ENCODE data around the gene GRIK5. TPM values are rescaled to one million over a fixed set of nuclear protein-coding genes. Genes with fewer than 3 reads are reported as not detected.

Gene GRIK5
- total RNA-seq, 2 donors from 2014 or later: 3.5 to 4.0 TPM

- Mint-ChIP-seq H3K9me3 (no peaks in the 10 kb centered on the region), H3K27ac (no peak overlapping the region), H3K36me3 (no peaks in the 10 kb centered on the region)
- DNase-seq (ENCODE audit: low spot score in 2 of 2): no peak
- ATAC-seq: no peak
Measured at GRCh38 chr19:41969772-41970458, 100.1 kb downstream of the GRIK5 start.

GRCh38 chr19:41968751-41969595 lies 101.0 kb downstream of the GRIK5 start:
- H3K27ac Mint-ChIP-seq: no peak overlapping the region
- DNase-seq (ENCODE audit: low spot score in 2 of 2) (no peak), ATAC-seq (no peak)
- no peaks in the 10 kb centered on the region for H3K9me3 Mint-ChIP-seq
- H3K36me3 Mint-ChIP-seq: no peaks in the 10 kb centered on the region

- no peak overlapping the region for H3K27ac Mint-ChIP-seq
- H3K9me3 Mint-ChIP-seq: no peaks in the 10 kb centered on the region
- DNase-seq (ENCODE audit: low spot score in 2 of 2) (no peak), ATAC-seq (no peak)
- H3K36me3 Mint-ChIP-seq: no peaks in the 10 kb centered on the region
Measured at GRCh38 chr19:41967054-41967783, 102.8 kb downstream of the GRIK5 start.

- Mint-ChIP-seq H3K36me3 (no peaks in the 10 kb centered on the region), H3K27ac (no peak overlapping the region), H3K9me3 (no peaks in the 10 kb centered on the region)
- no peak for ATAC-seq
- DNase-seq (ENCODE audit: low spot score in 2 of 2): no peak
Measured at GRCh38 chr19:41965106-41965505, 104.9 kb downstream of the GRIK5 start.

- no peak overlapping the region for H3K27ac Mint-ChIP-seq
- no peak for DNase-seq (ENCODE audit: low spot score in 2 of 2)
- H3K9me3 Mint-ChIP-seq: no peaks in the 10 kb centered on the region
- no peaks in the 10 kb centered on the region for H3K36me3 Mint-ChIP-seq
- no peak for ATAC-seq
Measured at GRCh38 chr19:41960973-41961372, 109.0 kb downstream of the GRIK5 start.

GRCh38 chr19:41959056-41960053 lies 110.7 kb downstream of the GRIK5 start, which contains the start of gene RABAC1:
TSS of gene RABAC1 (minus strand) at chr19:41959321. CDS start at chr19:41959292, 29 bp downstream.
- DNase-seq (ENCODE audit: low spot score in 2 of 2) (peak; percentile 85 to 86), ATAC-seq (peak; percentile 90 to 94)
- peak within 1 kb of the TSS; percentile 83 to 94 for H3K27ac Mint-ChIP-seq
- no peaks in the 10 kb centered on the region for H3K36me3 Mint-ChIP-seq
- H3K9me3 Mint-ChIP-seq: no peaks in the 10 kb centered on the region

GRCh38 chr19:41958367-41959055 lies 111.5 kb downstream of the GRIK5 start:
- H3K9me3 Mint-ChIP-seq: no peaks in the 10 kb centered on the region
- peak overlapping the region; percentile 83 to 94 for H3K27ac Mint-ChIP-seq

GRCh38 chr19:41957838-41958366 lies 112.1 kb downstream of the GRIK5 start:
- H3K27ac Mint-ChIP-seq: peak overlapping the region; percentile 83
- H3K36me3 Mint-ChIP-seq: no peaks in the 10 kb centered on the region
- no peaks in the 10 kb centered on the region for H3K9me3 Mint-ChIP-seq
- peak in 1 of 2 donors; percentile 42 for ATAC-seq
- no peak for DNase-seq (ENCODE audit: low spot score in 2 of 2)

More at GRCh38 chr19:41958367-41959055, 111.5 kb downstream of the GRIK5 start:
- ATAC-seq (peak; percentile 77 to 79), DNase-seq (ENCODE audit: low spot score in 2 of 2) (peak; percentile 88 to 93)
- no peaks in the 10 kb centered on the region for H3K36me3 Mint-ChIP-seq

GRCh38 chr19:41957161-41957837 lies 112.7 kb downstream of the GRIK5 start:
- ATAC-seq (no peak), DNase-seq (ENCODE audit: low spot score in 2 of 2) (no peak)
- Mint-ChIP-seq H3K9me3 (no peaks in the 10 kb centered on the region), H3K27ac (peak overlapping the region in 1 of 2 donors; percentile 83), H3K36me3 (no peaks in the 10 kb centered on the region)

- ATAC-seq (no peak), DNase-seq (ENCODE audit: low spot score in 2 of 2) (no peak)
- H3K36me3 Mint-ChIP-seq: no peaks in the 10 kb centered on the region
- no peak overlapping the region for H3K27ac Mint-ChIP-seq
- no peaks in the 10 kb centered on the region for H3K9me3 Mint-ChIP-seq
Measured at GRCh38 chr19:41956621-41957020, 113.4 kb downstream of the GRIK5 start.

- Mint-ChIP-seq H3K27ac (no peak overlapping the region), H3K36me3 (no peaks in the 10 kb centered on the region), H3K9me3 (no peaks in the 10 kb centered on the region)
- DNase-seq (ENCODE audit: low spot score in 2 of 2) (no peak), ATAC-seq (no peak)
Measured at GRCh38 chr19:41955521-41955920, 114.5 kb downstream of the GRIK5 start.

GRCh38 chr19:41951686-41952172 lies 118.3 kb downstream of the GRIK5 start:
- peak overlapping the region; percentile 68 to 89 for H3K27ac Mint-ChIP-seq
- peak; percentile 87 to 88 for ATAC-seq
- H3K9me3 Mint-ChIP-seq: no peaks in the 10 kb centered on the region
- peak; percentile 83 to 97 for DNase-seq (ENCODE audit: low spot score in 2 of 2)
- H3K36me3 Mint-ChIP-seq: no peaks in the 10 kb centered on the region

All from activated naive CD4-positive, alpha-beta T cell treated with anti-CD3 and anti-CD28 coated beads, Interleukin-2, amount 50 U/mL, for 72 hours (primary cell).